SH-SY5Y (cell line): ENCODE measurements around the gene MRPL58.

ENCODE experiments used
- GATA2 ChIP-seq: IDR thresholded peaks from 2 replicates; pipeline ENCODE4 v1.6.1; 2011; ENCODE audit warnings: mild to moderate bottlenecking, low read depth, low read length
- GATA3 ChIP-seq: IDR thresholded peaks from 2 replicates; pipeline ENCODE4 v1.6.1; 2011; ENCODE audit warnings: low read depth, mild to moderate bottlenecking, low read length, moderate library complexity

DNA sequence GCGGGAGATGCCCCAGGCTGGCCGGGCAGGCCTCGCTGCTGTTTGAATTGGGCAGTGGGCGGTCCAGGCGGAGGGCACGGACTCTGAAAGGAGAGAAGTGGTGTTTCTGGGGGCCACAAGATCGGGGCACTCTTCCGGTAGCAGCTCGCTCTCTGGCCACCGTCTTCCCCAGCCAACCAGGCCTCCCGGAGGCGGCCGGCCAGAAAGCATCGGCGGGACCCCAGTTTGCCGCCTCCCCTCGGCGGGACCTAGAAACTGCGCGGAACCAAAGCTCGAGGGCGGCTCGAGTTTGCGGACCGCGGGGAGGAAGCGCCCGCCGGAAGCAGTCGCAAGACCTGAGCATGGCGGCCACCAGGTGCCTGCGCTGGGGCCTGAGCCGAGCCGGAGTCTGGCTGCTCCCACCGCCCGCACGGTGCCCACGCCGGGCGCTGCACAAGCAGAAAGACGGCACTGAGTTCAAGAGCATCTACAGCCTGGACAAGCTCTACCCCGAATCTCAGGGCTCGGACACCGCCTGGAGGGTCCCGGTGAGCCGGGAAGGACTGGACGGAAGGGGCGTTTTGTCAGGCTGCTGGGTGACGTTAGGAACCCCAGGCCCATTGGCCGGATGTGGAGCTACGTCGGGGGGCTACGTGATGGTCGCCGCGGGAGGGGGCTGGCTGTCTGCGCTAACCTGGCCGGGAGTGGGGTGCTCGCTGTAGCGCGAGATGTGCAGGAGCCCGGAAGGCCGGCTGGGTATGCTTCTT, at the start of gene MRPL58:
- TF ChIP-seq GATA2 = no peak
- no peak for TF ChIP-seq GATA3
